Measurements from ENCODE around the gene ANKH. TPM values are rescaled to one million over a fixed set of nuclear protein-coding genes. Genes with fewer than 3 reads are reported as not detected.
"Not testable (repeated sequence)": the region's sequence is repeated elsewhere in the genome, so short reads cannot be mapped to it uniquely, and the experiment has no call there.

The ANKH gene
- total and polyA plus RNA-seq, 2 of the 13 experiments (the other 11 are each of a cell fraction or from before 2014, with no cell fraction given) = 25.0 to 36.0 TPM

DNA sequence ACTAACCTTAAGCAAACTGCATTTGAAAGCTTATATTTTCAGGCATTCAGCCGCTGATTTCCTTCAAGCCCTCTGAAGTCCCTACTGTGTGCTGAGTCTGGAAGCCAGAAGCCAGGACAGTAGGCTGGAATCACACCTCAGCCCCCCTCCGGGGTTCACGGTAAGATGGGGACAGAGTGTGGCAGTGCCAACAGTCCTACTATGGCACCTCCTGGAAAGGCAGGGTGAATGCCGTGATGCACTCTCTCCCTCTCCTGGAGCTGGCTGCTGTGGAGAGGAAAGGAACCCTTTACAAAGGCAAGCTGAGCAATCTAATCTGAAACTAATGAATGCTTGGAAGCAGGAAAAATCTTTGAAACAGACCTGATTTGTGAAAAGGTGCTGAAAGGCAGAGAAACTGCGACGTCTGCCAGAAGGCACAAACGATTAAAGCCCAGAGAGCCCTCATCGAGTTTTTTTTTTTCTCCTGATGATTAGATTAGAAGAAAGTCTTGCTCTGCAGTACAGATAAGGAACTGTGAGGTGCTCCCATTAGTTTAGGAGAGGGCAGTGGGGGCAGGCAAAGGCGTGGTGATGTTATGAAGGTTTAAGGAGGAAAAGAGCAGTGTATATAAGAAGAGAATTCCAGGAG lies 21.0 kb downstream of the ANKH start:
- CTCF ChIA-PET (ENCODE audit: low intra/inter-chr PET ratio, low total read pairs) = no interaction called here
- POLR2A ChIA-PET = no interaction called here
- ATAC-seq (no peak), FAIRE-seq (no peak), DNase-seq (ENCODE audit: low spot score) (no peak)
- peaks cover 6 to 14% of the 10 kb centered on the region in 2 experiments; a peak in 4 of 5 replicates for H3K36me3 ChIP-seq (replicated peaks in 1 of 2; ENCODE audit: control insufficient read depth in 1 of 2, insufficient read depth in 2 of 2, low read length in 2 of 2)
- H3K9me3 ChIP-seq (ENCODE audit: low read length) = no peaks in the 10 kb centered on the region
- TF ChIP-seq ZNF224 (CRISPR knock-in tag; IDR thresholded peaks at IDR 0.05) (no peak), FOXP1 (IDR thresholded peaks at IDR 0.05) (no peak), FOXP1 (CRISPR knock-in tag; IDR thresholded peaks at IDR 0.05) (no peak), ZNF432 (CRISPR knock-in tag; IDR thresholded peaks at IDR 0.05; ENCODE audit: borderline replicate concordance) (no peak), ZKSCAN1 (IDR thresholded peaks at IDR 0.05; ENCODE audit: low read length) (0 out of 2 replicates have a peak, but pooled peaks have one; percentile 16)
- H3K4me3 ChIP-seq (replicated peaks in 1 of 3; ENCODE audit: insufficient read depth in 1 of 3, low read depth in 2 of 3, low read length in 3 of 3) = no peak overlapping the region
- H3K27ac ChIP-seq (ENCODE audit: extremely low read length, insufficient read depth, low read length) = no peak overlapping the region
- intact Hi-C loops (cut with micrococcal nuclease; ENCODE audit: unreplicated experiment) = no loop called here
- 96% methylated on average over 9 of the region's 9 CpGs for WGBS (ENCODE audit: low lambda C conversion rate)
- H4K20me1 ChIP-seq (ENCODE audit: insufficient read depth, low read length) = no peaks in the 10 kb centered on the region
- H3K4me1 ChIP-seq (ENCODE audit: insufficient read depth, low read length) = peaks cover 20% of the 10 kb centered on the region
- no peak overlapping the region for H3K4me2 ChIP-seq (ENCODE audit: low read depth, low read length)
- H3K79me2 ChIP-seq (ENCODE audit: insufficient read depth, low read length) = peaks cover 1% of the 10 kb centered on the region
- H3K9ac ChIP-seq (ENCODE audit: insufficient read depth, low read depth, low read length) = no peak overlapping the region
- no peaks in the 10 kb centered on the region for H3K27me3 ChIP-seq (ENCODE audit: control insufficient read depth in 1 of 2, insufficient read depth in 2 of 2, low read length in 2 of 2)
- BruUV-seq (replicated peaks) = no TSS peak
- H2AFZ ChIP-seq (ENCODE audit: low read length) = no peak overlapping the region
- in situ Hi-C loops (cut with HindIII; ENCODE audit: extremely low pct_ligation_motif_present, low pct_unique_long_range_greater_than_20kb) = no loop called here

DNA sequence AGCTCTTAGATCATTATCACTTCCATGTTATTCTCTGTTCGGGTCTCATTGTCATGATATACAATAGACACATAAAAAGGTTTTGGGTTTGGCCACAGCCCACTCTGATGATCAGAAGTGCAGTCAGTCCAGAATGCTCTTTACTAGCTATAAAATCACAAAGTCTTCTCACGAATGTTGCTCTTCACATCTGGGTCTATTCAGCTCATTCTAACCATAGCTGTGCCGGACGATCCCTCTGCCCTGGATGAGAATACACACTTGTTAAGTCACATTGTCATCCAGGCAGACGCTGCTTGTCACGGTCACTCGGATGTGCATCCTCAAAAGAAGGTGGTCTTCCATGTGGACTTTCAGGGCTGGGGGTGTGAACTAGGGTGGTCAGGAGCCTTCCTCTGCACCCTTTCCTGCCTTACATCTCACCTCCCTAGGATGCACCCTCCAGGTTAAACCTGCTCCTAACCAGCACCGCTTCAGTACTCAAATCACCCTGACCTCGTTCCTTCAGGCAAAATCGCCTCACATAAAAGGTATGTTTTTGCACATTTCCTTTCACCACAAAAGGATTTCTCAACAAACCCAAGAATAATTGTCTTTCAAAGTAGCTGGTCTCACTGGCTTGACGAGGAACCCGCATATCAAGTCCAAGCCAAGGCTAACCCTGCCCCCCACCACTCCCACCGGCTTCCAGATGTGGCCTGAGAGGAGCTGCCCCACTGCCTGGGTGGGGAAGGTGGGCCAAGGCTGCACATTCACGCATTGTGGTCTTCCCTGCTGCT lies 21.9 kb downstream of the ANKH start:
- in situ Hi-C loops (cut with HindIII; ENCODE audit: extremely low pct_ligation_motif_present, low pct_unique_long_range_greater_than_20kb) (no loop called here), intact Hi-C loops (cut with micrococcal nuclease; ENCODE audit: unreplicated experiment) (no loop called here)
- no peaks in the 10 kb centered on the region for H3K9me3 ChIP-seq (ENCODE audit: low read length)
- DNase-seq (ENCODE audit: low spot score) = no peak
- H3K4me1 ChIP-seq (ENCODE audit: insufficient read depth, low read length) = peaks cover 20% of the 10 kb centered on the region
- BruUV-seq (replicated peaks) = no TSS peak
- FAIRE-seq = no peak
- H3K36me3 ChIP-seq (replicated peaks in 1 of 2; ENCODE audit: control insufficient read depth in 1 of 2, insufficient read depth in 2 of 2, low read length in 2 of 2) = peaks cover 6 to 14% of the 10 kb centered on the region in 2 experiments; a peak in 4 of 5 replicates
- no peak overlapping the region for H3K4me3 ChIP-seq (replicated peaks in 1 of 3; ENCODE audit: insufficient read depth in 1 of 3, low read depth in 2 of 3, low read length in 3 of 3)
- H3K9ac ChIP-seq (ENCODE audit: insufficient read depth, low read depth, low read length) = no peak overlapping the region
- 99% methylated on average over 12 of the region's 14 CpGs for WGBS (ENCODE audit: low lambda C conversion rate)
- H2AFZ ChIP-seq (ENCODE audit: low read length) = no peak overlapping the region
- no peaks in the 10 kb centered on the region for H4K20me1 ChIP-seq (ENCODE audit: insufficient read depth, low read length)
- H3K79me2 ChIP-seq (ENCODE audit: insufficient read depth, low read length) = peaks cover 1% of the 10 kb centered on the region
- no peaks in the 10 kb centered on the region for H3K27me3 ChIP-seq (ENCODE audit: control insufficient read depth in 1 of 2, insufficient read depth in 2 of 2, low read length in 2 of 2)
- CTCF ChIA-PET (ENCODE audit: low intra/inter-chr PET ratio, low total read pairs) = no interaction called here
- POLR2A ChIA-PET = no interaction called here
- no peak overlapping the region for H3K27ac ChIP-seq (ENCODE audit: extremely low read length, insufficient read depth, low read length)
- no peak for TF ChIP-seq MYNN (CRISPR knock-in tag; IDR thresholded peaks at IDR 0.05; ENCODE audit: low read depth)
- no peak for TF ChIP-seq NFIC (IDR thresholded peaks at IDR 0.05; ENCODE audit: low read length)
- no peak for TF ChIP-seq RORA (CRISPR knock-in tag; IDR thresholded peaks at IDR 0.05)
- TF ChIP-seq, protein P1, sequence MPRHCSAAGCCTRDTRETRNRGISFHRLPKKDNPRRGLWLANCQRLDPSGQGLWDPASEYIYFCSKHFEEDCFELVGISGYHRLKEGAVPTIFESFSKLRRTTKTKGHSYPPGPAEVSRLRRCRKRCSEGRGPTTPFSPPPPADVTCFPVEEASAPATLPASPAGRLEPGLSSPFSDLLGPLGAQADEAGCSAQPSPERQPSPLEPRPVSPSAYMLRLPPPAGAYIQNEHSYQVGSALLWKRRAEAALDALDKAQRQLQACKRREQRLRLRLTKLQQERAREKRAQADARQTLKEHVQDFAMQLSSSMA (CRISPR knock-in tag; IDR thresholded peaks at IDR 0.05) = no peak
- no peak for TF ChIP-seq ZBTB42 (CRISPR knock-in tag; IDR thresholded peaks at IDR 0.05)
- TF ChIP-seq, protein P2, sequence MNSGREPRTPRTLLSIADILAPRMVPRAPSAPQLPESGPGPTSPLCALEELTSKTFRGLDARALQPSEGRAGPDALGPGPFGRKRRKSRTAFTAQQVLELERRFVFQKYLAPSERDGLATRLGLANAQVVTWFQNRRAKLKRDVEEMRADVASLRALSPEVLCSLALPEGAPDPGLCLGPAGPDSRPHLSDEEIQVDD (CRISPR knock-in tag; IDR thresholded peaks at IDR 0.05; ENCODE audit: borderline replicate concordance) = no peak
- ATAC-seq = no peak
- no peak overlapping the region for H3K4me2 ChIP-seq (ENCODE audit: low read depth, low read length)

DNA sequence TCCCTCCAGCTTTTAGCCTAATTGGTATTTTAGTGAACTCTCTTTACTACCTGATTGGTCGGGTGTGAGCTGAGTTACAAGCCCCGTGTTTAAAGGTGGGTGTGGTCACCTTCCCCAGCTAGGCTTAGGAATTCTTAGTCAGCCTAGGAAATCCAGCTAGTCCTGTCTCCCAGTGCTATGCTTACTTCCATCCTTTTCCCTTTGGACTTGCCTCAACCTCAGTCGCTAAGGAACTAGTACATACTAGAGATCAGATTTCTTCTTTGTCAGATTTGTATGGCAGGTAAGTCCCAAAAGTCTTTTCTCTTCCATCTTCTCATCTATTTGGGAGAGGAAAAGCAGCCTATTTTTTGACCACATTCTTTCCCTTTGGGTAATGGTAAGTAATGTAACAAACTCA lies 22.6 kb downstream of the ANKH start:
- H3K27ac ChIP-seq (ENCODE audit: extremely low read length, insufficient read depth, low read length); H3K9ac ChIP-seq (ENCODE audit: insufficient read depth, low read depth, low read length); H3K79me2 ChIP-seq (ENCODE audit: insufficient read depth, low read length); BruUV-seq (replicated peaks); H3K27me3 ChIP-seq (ENCODE audit: control insufficient read depth in 1 of 2, insufficient read depth in 2 of 2, low read length in 2 of 2); H3K4me2 ChIP-seq (ENCODE audit: low read depth, low read length); H3K4me3 ChIP-seq (replicated peaks in 1 of 3; ENCODE audit: insufficient read depth in 1 of 3, low read depth in 2 of 3, low read length in 3 of 3); FAIRE-seq; H4K20me1 ChIP-seq (ENCODE audit: insufficient read depth, low read length); DNase-seq (ENCODE audit: low spot score); intact Hi-C loops (cut with micrococcal nuclease; ENCODE audit: unreplicated experiment); ATAC-seq; H3K9me3 ChIP-seq (ENCODE audit: low read length); CTCF ChIA-PET (ENCODE audit: low intra/inter-chr PET ratio, low total read pairs); H2AFZ ChIP-seq (ENCODE audit: low read length); in situ Hi-C loops (cut with HindIII; ENCODE audit: extremely low pct_ligation_motif_present, low pct_unique_long_range_greater_than_20kb): not testable (repeated sequence)
- POLR2A ChIA-PET = interaction anchor here (0.7 kb wide), 1 partner anchor 22 kb away, joined by 3 read pairs; the partner anchor contains the start of gene ANKH
- Histone ChIP-seq H3K4me1 (ENCODE audit: insufficient read depth, low read length) (peaks cover 20% of the 10 kb centered on the region), H3K36me3 (replicated peaks in 1 of 2; ENCODE audit: control insufficient read depth in 1 of 2, insufficient read depth in 2 of 2, low read length in 2 of 2) (peaks cover 6 to 14% of the 10 kb centered on the region in 2 experiments; a peak in 4 of 5 replicates)
- 90% methylated on average over 3 of the region's 3 CpGs for WGBS (ENCODE audit: low lambda C conversion rate)
